Activated CD4-positive, alpha-beta T cell treated with anti-CD3 and anti-CD28 coated beads, Interleukin-2, amount 10 ng/mL, durations not matched to agents 24 days and 14 days (primary cell): Measurements from ENCODE around the gene ETV5. TPM values are rescaled to one million over a fixed set of nuclear protein-coding genes. Genes with fewer than 3 reads are reported as not detected.

Source experiments
- DNase-seq: peaks from one replicate; pipeline ENCODE4 v3.0.0; 2022
- H3K27ac Mint-ChIP-seq: one replicate; pipeline ENCODE4 v1.8.0; 2022; ENCODE audit warnings: mild to moderate bottlenecking, mixed read lengths
- H3K27me3 Mint-ChIP-seq: one replicate; pipeline ENCODE4 v1.8.0; 2022; ENCODE audit warnings: mixed read lengths
- H3K36me3 Mint-ChIP-seq: one replicate; pipeline ENCODE4 v1.8.0; 2022; ENCODE audit warnings: low read depth, mild to moderate bottlenecking, mixed read lengths
- H3K4me1 Mint-ChIP-seq: one replicate; pipeline ENCODE4 v1.8.0; 2021; ENCODE audit warnings: mixed read lengths
- H3K4me3 Mint-ChIP-seq: one replicate; pipeline ENCODE4 v1.8.0; 2022; ENCODE audit warnings: mild to moderate bottlenecking, moderate library complexity, mixed read lengths
- H3K9me3 Mint-ChIP-seq: one replicate; pipeline ENCODE4 v1.8.0; 2021; ENCODE audit warnings: mixed read lengths
- intact Hi-C: fragments of 100-400 bp; cut with micrococcal nuclease; formaldehyde crosslinking; loops from one replicate; pipeline ENCODE4 v1.15.1; 2023
- total RNA-seq: library from RNA; stranded (reverse); gene quantifications from 2 replicates; pipeline ENCODE4 v1.2.3, GENCODE V29; 2022

Gene ETV5
- total RNA-seq, 1 donor from 2014 or later = 2.5 TPM

- intact Hi-C loops = no loop called here
These were observed 28.3 kb upstream of the ETV5 start for GRCh38 chr3:186137051-186137685.

DNA sequence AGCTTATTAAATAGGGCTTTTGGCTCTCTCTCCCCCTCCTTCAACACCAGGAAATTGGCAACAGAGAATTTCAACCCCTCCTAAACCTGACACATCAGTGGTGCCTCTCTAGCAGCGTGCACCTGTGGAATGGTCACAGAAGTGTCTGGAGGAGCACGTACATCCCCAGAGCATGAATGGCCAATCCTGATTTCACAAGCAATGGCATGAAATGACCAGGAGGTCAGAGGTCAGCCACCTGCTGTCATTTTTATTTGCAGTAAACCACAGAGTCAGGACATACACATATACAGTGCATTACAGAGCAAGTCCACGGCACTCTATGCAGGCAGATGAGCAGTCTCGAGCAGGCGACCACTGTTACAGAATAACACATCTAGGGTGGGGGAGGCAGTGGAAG is 25.1 kb upstream of the ETV5 start:
- Mint-ChIP-seq H3K27ac (no peak overlapping the region), H3K4me3 (no peak overlapping the region), H3K4me1 (no peaks in the 10 kb centered on the region), H3K9me3 (no peaks in the 10 kb centered on the region), H3K27me3 (peaks cover 44% of the 10 kb centered on the region), H3K36me3 (no peaks in the 10 kb centered on the region)
- intact Hi-C loops = no loop called here
- no peak for DNase-seq

More at GRCh38 chr3:186137051-186137685, 28.3 kb upstream of the ETV5 start:
- no peak overlapping the region for H3K27ac Mint-ChIP-seq
- H3K9me3 Mint-ChIP-seq = no peaks in the 10 kb centered on the region
- peaks cover 35% of the 10 kb centered on the region for H3K27me3 Mint-ChIP-seq
- no peaks in the 10 kb centered on the region for H3K4me1 Mint-ChIP-seq
- H3K36me3 Mint-ChIP-seq = no peaks in the 10 kb centered on the region
- no peak overlapping the region for H3K4me3 Mint-ChIP-seq
- DNase-seq = no peak

DNA sequence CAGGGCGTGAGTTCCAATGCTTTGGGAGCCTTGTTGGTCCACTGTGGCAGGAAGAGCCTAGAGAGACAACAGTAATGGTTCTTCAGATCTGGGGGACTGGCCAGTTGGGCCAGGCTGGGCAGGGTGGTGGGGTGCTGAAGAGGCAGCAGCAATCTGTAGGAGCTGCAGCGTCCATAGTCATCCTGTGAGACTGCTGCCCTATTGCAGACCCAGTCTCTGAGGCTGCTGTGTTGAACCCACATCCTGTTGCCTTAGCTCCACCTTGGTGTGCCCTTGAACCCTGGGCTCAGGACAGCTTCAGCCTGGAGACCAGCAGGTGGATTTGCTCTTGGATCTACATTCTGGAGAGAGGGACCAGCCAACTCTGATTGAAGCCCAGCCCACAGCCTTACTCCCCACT is 23.6 kb upstream of the ETV5 start:
- Mint-ChIP-seq H3K4me1 (no peaks in the 10 kb centered on the region), H3K36me3 (no peaks in the 10 kb centered on the region), H3K9me3 (no peaks in the 10 kb centered on the region), H3K27ac (no peak overlapping the region), H3K27me3 (peaks cover 45% of the 10 kb centered on the region), H3K4me3 (no peak overlapping the region)
- intact Hi-C loops = no loop called here
- DNase-seq = no peak

GRCh38 chr3:186129206-186129605 is 20.3 kb upstream of the ETV5 start:
- Mint-ChIP-seq H3K27me3 (peaks cover 35% of the 10 kb centered on the region), H3K36me3 (no peaks in the 10 kb centered on the region), H3K4me3 (no peak overlapping the region), H3K27ac (no peak overlapping the region), H3K4me1 (no peaks in the 10 kb centered on the region), H3K9me3 (peaks cover 3% of the 10 kb centered on the region)
- intact Hi-C loops = no loop called here
- DNase-seq = no peak

GRCh38 chr3:186128158-186128557 is 19.3 kb upstream of the ETV5 start:
- Mint-ChIP-seq H3K4me1 (no peaks in the 10 kb centered on the region), H3K9me3 (peaks cover 3% of the 10 kb centered on the region), H3K27me3 (peaks cover 34% of the 10 kb centered on the region), H3K36me3 (no peaks in the 10 kb centered on the region), H3K27ac (no peak overlapping the region), H3K4me3 (no peak overlapping the region)
- intact Hi-C loops = no loop called here
- no peak for DNase-seq

DNA sequence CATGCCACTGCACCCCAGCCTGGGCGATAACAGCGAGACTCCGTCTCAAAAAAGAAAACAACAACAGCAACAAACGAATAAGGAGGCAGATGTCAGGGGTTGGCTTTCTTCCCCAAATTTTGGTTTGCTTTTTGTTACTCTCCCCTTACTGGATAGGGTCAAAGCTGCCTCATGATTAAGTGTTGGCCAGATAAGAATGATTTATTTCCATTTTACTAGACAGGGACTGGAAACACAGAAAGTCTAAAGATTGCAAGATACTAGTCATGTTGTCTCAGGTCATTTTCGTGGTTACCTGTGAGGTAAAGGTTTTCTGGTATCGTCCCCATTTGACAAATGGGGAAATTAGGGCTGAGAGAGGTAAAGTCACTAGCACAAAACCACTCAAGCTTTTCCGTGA is 18.6 kb upstream of the ETV5 start:
- peaks cover 36% of the 10 kb centered on the region for H3K27me3 Mint-ChIP-seq
- peaks cover 3% of the 10 kb centered on the region for H3K9me3 Mint-ChIP-seq

GRCh38 chr3:186125118-186125517 is 16.2 kb upstream of the ETV5 start:
- Mint-ChIP-seq H3K27ac (no peak overlapping the region), H3K4me1 (no peaks in the 10 kb centered on the region), H3K4me3 (no peak overlapping the region), H3K9me3 (peaks cover 3% of the 10 kb centered on the region), H3K36me3 (no peaks in the 10 kb centered on the region), H3K27me3 (peaks cover 30% of the 10 kb centered on the region)
- no peak for DNase-seq
- intact Hi-C loops = no loop called here

More for the DNA sequence above, 18.6 kb upstream of the ETV5 start:
- intact Hi-C loops = no loop called here
- DNase-seq = no peak
- no peaks in the 10 kb centered on the region for H3K36me3 Mint-ChIP-seq
- H3K4me3 Mint-ChIP-seq = no peak overlapping the region
- H3K27ac Mint-ChIP-seq = no peak overlapping the region
- no peaks in the 10 kb centered on the region for H3K4me1 Mint-ChIP-seq

DNA sequence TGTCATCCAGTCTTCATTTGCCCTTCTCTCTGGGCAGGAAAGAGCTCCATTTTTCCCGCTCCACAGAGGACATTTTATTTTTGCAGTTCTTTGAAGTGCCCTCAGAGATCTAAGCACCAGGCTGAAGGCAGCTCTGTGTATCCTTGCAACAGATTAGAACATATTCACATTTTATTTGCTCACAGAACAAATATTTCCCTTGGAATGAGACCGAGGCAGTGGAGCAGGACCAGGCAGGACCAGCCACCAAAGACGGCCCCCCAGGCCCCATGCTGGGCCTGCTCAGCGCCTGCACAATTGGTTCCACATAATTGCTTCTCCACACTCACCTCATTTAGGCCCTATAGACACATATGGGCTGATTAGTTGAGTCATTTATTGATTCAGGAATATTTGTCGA is 15.7 kb upstream of the ETV5 start:
- Mint-ChIP-seq H3K27me3 (peaks cover 33% of the 10 kb centered on the region), H3K27ac (no peak overlapping the region), H3K4me1 (no peaks in the 10 kb centered on the region), H3K4me3 (no peak overlapping the region), H3K36me3 (no peaks in the 10 kb centered on the region), H3K9me3 (peaks cover 3% of the 10 kb centered on the region)
- intact Hi-C loops = no loop called here
- DNase-seq = no peak

DNA sequence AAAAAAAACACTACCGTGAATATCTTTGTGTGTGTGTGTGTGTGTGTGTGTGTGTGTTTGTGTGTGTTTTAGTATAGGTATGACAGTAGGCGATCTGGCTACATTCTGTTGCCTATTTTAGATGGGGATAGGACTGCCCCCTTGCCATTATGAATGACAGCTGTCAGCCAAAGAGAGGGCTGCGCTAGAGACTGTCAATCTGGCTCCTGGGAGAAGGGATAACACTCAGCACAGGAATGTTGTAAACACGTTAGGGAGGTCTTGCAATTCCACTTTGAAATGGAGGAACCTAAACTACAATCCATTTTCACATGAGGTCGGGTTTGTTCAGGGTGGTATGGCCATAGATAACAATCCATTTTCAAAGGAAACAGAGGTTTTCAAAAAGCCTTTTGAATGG is 14.1 kb upstream of the ETV5 start:
- Mint-ChIP-seq H3K36me3 (no peaks in the 10 kb centered on the region), H3K9me3 (peaks cover 3% of the 10 kb centered on the region), H3K27ac (no peak overlapping the region), H3K4me3 (no peak overlapping the region), H3K4me1 (no peaks in the 10 kb centered on the region), H3K27me3 (peaks cover 38% of the 10 kb centered on the region)
- no peak for DNase-seq
- intact Hi-C loops = no loop called here

DNA sequence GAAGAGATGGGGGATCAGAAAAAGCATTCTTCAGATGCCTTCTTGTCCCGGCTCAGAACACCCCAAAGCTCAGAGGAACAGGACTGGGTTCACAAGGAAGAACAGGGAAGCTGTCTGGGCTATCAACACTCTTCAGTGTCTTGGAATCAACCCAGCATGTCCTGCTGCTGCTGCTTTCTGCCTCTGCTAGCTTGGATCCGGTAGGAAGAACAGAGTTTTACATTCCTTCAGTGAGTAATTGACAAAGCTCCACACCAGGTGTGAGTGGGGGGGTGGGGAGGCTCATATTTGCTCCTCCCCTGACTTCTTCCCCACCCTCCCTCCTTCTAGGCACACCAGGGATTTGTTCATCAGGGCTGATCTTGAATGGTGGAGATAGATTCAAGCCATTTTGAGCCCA is 13.1 kb upstream of the ETV5 start:
- H3K4me3 Mint-ChIP-seq = no peak overlapping the region
- no peak overlapping the region for H3K27ac Mint-ChIP-seq
- H3K9me3 Mint-ChIP-seq = peaks cover 3% of the 10 kb centered on the region
- no peaks in the 10 kb centered on the region for H3K36me3 Mint-ChIP-seq
- intact Hi-C loops = no loop called here
- no peak for DNase-seq
- peaks cover 45% of the 10 kb centered on the region for H3K27me3 Mint-ChIP-seq
- H3K4me1 Mint-ChIP-seq = no peaks in the 10 kb centered on the region

GRCh38 chr3:186121278-186121677 is 12.4 kb upstream of the ETV5 start:
- Mint-ChIP-seq H3K27ac (no peak overlapping the region), H3K4me1 (no peaks in the 10 kb centered on the region), H3K4me3 (no peak overlapping the region), H3K27me3 (peaks cover 51% of the 10 kb centered on the region), H3K9me3 (peaks cover 3% of the 10 kb centered on the region), H3K36me3 (no peaks in the 10 kb centered on the region)
- no peak for DNase-seq
- intact Hi-C loops = no loop called here

- Mint-ChIP-seq H3K27me3 (peaks cover 66% of the 10 kb centered on the region), H3K4me1 (no peaks in the 10 kb centered on the region), H3K27ac (no peak overlapping the region), H3K36me3 (no peaks in the 10 kb centered on the region), H3K4me3 (no peak overlapping the region), H3K9me3 (no peaks in the 10 kb centered on the region)
- DNase-seq = no peak
- intact Hi-C loops = no loop called here
These were observed 10.6 kb upstream of the ETV5 start for GRCh38 chr3:186119499-186119898.

DNA sequence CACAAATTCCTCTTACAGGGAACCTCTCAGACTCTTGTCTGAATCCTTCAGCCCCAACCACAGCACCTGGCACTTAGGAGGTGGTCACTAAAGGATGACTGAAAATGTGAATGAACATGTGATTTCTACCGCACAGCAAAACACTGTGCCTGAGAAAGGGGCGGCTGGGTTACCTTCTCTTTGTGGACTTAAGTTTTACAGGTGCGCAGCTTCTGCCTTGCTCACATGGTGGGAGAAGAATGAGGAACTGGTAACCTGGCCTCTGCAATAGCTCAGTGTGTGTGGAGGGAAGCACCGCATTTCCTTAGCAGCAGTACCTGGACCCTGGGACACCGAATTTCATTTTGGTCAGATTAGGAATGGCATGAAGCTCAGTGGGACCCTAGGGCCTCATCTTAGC is 9.8 kb upstream of the ETV5 start:
- intact Hi-C loops = no loop called here
- no peak for DNase-seq
- Mint-ChIP-seq H3K4me3 (no peak overlapping the region), H3K36me3 (no peaks in the 10 kb centered on the region), H3K9me3 (no peaks in the 10 kb centered on the region), H3K27ac (no peak overlapping the region), H3K4me1 (no peaks in the 10 kb centered on the region), H3K27me3 (peaks cover 70% of the 10 kb centered on the region)

DNA sequence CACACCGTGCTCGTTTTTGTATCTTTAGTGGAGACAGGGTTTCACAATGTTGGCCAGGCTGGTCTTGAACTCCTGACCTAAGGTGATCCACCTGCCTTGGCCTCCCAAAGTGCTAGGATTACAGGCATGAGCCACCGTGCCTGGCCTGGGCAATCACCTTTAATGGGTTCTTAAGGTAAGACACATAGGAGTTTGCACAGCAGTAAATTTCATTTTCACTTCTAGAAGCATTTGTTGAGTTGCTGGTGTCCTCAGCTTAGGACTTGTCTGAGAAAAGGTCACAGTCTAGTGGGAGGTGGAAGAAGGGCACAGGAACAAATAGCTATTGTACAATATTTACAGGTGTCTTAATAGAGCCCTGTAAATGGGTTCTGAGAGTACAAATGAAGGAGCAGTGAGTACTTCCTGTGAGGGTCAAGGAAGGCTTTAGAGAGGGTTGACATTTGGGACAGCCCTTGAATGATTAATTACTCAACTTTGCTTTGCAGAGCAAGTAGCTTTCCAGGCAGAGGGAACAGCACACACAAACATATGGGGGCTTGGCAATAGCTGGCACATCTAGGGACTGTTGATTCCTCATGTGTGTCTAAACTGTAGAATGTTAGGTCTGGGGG is 8.7 kb upstream of the ETV5 start:
- H3K4me1 Mint-ChIP-seq = no peaks in the 10 kb centered on the region

More for the DNA sequence above, 8.7 kb upstream of the ETV5 start:
- Mint-ChIP-seq H3K27me3 (peaks cover 69% of the 10 kb centered on the region), H3K4me3 (no peak overlapping the region), H3K9me3 (no peaks in the 10 kb centered on the region), H3K36me3 (no peaks in the 10 kb centered on the region), H3K27ac (no peak overlapping the region)
- no peak for DNase-seq
- intact Hi-C loops = no loop called here
